Stimulated activated CD8-positive, alpha-beta memory T cell treated with anti-CD3 and anti-CD28 coated beads, Interleukin-7, amount 100 ng/mL, for 48 hours (primary cell): ENCODE measurements around the gene SNRNP48.

ENCODE experiments used
- DNase-seq, 2 donors: peaks; one replicate each; pipeline ENCODE4 v3.0.0-alpha.2; 2020; ENCODE audit warnings: low read depth in 1 of 2; ENCODE audit errors: extremely low read depth in 1 of 2

The SNRNP48 gene

DNA sequence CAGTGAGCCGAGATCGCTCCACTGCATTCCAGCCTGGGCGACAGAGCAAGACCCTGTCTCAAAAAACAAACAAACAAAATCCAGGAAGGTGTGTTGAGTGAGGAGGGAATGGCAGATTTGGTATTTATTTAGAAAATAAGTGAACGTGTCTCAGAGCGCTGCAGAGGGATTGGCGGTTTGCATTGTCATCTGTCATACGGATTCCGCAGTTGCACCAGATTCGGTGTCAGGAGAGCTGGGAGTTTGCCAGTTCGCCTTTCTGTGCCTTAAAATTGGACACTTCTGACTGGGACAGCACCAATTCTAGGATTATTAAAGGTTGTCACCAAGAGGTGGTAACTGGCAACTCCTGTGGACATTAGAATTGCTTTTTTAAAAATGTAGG lies 912 bp downstream of the SNRNP48 start:
- no peak for DNase-seq

DNA sequence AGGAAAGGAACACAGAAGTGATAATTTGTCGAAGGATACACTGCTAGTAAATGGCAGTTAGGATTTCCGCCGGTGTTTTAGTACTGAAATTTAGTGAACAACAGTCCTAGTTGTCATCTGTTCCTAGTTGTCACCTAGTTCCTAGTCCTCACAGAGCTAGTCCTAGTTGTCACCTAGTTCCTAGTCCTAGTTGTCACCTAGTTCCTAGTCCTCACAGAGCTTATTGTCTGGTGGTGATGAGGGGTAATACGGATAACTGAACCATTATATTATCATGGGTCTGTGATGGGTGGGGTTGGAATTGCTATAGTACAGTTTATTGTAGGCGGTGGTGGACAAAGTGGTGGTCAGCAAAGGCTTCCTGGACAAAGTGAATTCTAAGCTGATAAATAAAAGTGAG lies 1.8 kb downstream of the SNRNP48 start:
- no peak for DNase-seq

DNA sequence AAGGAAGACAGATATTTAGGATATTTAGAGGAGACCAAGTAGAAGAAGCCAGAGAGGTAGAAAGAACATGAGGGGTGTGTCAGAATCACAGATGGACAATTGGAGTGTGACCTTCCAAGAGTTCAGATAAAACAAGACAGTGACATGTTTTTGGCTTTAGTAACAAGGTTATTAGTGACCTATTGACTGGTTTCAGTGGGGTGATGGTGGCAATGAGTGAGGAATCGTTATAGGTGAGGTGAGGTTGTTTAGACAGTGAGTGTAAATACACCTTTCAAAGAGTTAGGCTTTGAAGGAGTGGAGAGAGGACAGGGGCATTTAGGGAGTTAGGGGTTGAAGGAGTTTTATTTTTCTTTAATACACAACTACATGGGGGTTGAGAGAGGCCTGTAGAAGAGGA lies 3.2 kb downstream of the SNRNP48 start:
- DNase-seq, result no peak

DNA sequence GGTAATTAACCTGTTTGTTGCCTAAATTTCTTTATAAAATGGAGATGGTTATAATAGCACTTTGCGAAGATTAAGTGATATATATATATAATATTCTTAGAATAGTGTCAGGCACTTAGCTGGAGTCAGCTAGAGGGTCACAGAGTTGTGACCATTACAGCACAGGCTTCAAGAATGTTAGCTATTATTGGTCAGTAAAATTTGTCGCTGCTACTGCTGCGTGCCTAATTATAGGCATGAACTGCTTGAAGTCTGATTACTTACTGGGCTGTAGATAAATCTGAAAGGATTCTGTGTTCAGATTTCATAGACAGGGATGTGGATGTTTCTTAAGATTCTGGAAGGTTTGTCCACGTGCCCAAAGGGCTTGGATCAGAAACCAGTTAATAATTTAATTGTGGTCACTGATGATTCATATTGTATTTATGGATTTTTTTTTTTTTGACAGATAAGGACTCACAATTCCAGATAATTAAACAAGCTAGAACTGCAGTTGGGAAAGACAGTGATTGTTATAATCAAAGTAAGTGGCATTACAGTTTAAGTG lies 4.7 kb downstream of the SNRNP48 start:
- DNase-seq, result no peak

DNA sequence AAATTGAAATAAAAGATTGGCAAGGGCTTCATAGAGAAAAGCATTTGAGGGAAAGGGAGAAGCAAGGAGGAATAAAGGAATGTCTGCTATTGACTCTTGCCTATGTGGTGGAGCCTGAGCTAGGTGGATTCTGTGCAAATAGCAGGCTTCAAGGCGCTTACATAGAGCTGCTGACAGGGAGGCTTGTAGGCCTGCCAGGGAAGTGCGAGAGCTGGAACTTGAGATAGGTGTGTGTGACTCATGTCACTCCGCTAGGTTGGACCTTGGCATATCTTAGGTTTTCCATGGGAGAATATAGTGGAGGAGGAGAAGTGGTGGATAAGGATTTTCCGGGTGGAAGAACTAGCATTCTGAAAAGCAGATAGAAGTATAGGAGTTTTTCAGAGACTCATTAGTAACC lies 14.0 kb downstream of the SNRNP48 start:
- no peak for DNase-seq

DNA sequence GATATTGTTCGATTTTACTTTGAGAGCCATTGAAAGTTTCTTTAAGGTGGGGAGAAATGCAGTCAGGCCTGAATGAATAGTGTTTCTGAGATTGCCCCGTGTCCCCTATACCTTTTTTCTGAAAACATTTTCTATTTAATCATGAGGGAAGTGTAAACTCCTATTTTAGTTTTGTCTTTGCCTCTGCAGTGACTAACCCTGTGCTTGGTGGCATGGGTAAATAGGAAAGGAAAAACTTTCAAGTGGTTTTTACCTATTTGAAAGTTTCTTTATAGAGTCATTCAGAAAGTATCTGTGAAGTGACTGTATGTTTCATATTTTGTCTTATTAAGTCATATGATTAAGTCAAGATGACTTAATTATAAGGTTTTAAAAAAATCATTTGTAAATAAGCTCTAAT lies 14.5 kb downstream of the SNRNP48 start:
- no peak for DNase-seq

DNA sequence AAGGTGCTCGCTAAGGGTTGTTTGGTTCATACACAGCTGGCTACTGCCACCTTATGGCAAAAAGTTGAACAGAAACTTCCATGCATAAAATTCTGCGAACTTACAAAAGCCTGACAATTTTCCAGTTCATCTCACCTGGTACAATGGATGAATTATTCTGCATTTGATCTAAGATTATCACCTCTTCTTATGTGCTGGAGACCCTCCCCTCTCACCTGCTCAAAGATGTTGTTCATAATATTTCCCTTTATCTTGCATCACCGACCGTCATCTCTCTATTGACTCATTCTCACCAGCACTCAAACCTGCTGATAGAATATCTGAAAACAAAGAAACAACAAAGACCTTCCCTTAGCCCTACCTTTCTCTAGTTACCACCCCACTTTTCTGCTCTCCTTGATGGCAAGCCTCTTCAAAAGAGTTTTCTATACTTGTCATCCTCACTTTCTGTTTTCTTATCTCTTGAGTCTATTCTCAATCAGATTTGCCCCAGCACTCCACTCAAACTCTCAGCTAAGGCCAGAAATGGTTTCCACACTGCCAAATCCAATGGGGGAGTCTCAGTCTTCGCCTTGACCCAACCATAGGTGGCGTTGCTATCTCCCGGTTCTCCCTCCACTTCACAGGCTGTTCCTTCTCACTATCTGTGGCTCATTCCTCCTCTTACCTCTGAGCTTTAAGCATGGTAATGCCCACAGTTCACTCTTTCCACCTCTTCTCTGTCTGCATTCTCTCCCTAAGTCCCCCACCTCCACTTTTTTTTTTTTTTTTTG lies 25.8 kb downstream of the SNRNP48 start:
- no peak for DNase-seq

DNA sequence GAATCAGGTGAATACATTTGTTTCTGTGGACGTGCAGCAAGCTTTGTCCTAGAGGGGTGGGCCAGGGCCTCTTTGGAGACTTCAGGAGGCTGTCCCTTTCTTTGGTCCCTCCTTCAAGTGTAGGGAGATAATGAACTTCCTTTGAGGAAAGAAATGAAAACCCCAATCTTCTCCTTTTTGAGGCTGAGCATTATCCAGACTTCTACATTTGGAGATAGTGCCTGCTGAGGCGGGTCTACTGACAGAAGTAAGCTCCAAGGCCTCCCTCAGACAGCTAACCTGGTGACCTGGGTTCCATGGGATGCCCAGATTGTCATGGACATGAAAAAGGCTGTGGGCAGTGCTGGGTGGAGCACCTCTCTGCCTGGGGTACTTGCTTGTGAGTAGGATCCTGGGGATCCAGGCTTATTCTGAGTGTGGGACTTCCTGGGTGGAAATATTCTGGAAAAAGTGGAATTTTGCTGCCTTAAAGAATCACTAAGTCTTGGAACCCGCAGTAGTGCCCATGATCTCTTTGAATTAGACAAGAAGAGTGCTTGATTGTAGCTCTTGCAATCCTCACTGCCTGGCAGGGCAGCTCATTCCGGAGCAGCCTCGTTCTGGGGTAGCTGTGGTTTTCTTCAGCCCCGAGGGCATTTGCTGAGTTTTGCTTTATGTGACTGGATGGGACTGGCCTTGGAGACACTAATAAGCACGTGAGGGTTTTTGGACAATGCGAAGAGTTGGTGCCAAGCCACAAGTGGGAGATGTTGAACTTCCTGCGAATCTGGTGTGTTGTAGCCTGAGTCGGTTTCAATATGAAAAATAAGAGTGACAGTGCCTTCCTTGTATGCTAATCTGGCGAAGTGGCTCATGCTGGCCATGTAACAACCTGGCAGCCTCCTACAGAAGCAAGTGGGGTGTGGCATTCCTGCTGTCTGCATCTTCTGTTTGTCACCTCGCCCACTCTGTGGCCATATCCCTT lies 28.1 kb downstream of the SNRNP48 start:
- DNase-seq, result peak in 1 of 2 donors; percentile 12

DNA sequence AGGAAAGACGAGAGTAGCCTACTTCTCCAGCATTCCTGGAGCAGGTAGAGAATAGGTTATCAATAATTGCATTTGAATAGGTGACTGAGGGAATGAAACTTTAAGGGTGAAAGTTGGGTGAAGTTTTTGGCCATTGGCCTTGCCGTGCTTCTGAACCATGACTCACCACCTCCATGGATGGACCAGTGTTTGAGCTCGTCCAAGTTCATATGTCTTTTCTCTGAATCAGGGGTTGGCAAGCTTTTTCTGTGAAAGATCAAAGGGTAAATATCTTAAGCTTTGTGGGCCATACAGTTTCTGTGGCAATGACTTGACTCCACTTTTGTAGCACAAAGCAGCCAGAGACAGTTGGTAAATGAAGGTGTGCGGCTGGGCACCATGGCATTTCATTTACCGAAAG lies 31.8 kb downstream of the SNRNP48 start:
- DNase-seq, result no peak

DNA sequence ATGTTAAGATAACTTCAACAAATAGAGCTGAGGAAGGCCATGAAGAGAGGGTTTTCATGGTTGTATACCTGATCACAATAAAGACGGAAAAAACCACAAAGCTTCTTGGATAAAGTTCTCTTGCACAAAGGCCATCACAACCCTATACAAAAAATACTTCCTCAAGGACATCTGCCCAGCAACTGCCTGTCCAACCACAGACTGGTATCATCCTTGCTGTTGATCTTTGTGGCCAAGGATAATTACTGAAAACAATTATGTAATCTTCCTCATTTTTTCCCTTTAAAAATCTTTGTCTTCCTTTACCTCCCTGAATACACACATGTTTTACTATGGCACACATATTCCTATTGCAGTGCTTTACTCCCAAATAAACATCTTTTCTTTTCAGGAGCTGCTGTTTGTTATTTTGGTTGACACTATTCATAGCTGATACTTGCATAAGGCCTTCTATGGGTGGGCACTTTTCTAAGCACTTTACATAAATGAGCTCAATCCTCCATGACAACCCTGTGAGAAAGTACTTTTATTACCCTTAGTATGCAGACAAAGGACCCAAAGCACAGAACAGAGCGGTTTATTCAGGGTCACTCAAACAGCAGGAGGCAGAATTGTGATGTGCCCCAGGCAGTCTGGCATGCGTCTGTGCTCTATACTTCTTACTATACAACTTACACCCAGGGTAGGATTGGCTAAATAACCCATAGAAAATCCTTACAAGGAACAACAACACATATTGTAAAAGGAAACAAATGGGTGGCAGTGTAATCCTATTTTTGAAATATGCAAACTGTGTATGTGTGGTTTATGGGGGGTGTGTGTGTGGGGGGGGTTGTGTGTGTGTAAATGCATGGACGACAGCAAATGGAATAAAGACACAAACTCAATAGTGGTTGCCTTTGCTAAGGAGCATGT lies 35.1 kb downstream of the SNRNP48 start:
- DNase-seq, result no peak

DNA sequence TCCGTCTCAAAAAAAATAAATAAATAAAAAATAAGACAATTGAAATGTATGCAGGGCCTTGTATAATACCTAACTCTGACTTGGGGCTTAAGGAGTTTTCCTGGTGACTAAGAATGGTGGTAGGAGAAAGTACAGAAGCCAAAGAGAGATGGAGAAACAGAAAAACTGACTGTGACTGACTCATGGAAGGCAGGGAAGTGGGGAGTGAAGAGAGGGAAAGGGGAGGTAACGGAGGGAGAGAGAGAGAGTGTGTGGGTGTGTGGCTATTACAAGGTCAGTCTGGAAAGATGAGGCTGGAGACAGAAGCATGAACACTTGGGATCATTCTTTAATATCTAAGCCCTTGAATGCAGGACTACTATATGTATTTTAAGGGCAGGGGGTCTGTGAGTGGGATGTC lies 38.5 kb downstream of the SNRNP48 start:
- no peak for DNase-seq

DNA sequence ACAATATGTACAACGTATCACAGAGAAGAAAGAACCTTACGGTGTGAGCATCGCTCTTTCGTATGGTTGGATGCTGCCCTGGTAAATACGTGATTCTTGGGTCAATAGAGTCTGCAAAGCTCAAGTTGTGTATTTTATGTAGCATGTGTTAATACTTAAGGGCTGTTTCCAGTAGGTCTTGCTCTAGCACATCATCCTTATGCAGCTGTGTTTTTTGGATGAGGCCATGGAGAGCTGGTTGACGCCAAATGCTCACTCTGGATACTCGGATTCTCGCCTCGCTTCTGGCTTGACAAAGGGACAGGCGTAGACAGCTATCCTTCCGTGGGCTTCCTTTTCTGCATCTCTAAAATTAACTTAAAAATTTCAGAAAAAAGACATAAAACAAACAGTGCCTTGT lies 38.9 kb downstream of the SNRNP48 start:
- no peak for DNase-seq

DNA sequence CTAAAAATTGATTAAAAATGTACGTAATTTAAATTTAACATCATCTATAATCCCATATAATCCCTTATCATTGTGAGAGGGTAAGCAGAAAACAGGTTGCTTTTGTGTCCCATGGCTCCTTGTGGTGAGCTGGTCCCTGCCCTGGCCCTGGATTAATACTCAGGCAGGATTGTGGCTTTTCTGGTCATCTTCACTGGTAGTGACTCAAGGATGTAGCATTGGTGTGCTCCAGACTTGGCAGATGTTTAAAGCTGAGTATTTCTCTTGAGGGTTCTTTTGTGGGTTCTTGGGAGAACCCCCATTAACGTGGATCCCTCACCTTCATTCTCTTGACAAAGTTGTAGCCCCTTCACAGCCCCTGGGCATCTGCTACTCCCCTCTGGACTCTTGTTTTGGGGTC lies 39.3 kb downstream of the SNRNP48 start:
- no peak for DNase-seq

DNA sequence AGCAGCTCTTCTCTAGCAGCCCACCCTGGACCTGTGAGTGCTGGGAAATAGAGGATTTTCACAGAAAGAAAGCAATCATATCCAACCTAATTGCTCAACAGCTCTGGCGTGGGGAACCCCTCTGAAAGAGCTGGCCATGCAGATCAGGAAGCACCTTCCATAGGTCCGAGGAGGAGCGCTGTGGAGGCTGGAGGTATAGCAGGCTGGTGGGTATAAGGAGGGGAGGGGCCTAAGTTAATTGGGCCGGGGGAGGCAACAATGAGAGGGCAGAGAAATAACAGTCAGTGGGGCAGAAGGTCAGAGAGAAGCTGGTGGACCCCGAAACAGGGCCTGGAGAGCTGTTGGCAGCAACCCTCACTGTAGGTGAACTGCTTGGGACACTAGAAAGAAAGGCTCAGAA lies 40.8 kb downstream of the SNRNP48 start:
- no peak for DNase-seq

DNA sequence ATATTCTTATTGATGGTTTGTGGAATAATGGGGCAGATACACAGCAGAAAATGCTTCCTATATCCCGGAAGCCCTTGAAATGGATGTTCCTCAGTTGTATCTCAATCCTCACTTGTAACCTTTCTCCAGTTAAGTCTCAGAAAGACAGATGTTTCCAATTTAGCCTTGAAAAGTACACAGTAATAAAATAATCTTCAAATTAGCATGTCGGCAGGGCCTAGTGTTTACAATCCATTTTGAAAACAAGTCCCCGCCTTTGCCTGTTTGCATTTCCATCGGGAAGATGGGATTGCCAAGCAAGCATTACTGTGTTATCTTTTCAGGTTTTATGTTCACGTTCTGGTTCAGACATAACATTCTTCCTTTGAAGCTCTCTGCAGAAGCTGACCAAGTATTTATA lies 41.5 kb downstream of the SNRNP48 start:
- no peak for DNase-seq

DNA sequence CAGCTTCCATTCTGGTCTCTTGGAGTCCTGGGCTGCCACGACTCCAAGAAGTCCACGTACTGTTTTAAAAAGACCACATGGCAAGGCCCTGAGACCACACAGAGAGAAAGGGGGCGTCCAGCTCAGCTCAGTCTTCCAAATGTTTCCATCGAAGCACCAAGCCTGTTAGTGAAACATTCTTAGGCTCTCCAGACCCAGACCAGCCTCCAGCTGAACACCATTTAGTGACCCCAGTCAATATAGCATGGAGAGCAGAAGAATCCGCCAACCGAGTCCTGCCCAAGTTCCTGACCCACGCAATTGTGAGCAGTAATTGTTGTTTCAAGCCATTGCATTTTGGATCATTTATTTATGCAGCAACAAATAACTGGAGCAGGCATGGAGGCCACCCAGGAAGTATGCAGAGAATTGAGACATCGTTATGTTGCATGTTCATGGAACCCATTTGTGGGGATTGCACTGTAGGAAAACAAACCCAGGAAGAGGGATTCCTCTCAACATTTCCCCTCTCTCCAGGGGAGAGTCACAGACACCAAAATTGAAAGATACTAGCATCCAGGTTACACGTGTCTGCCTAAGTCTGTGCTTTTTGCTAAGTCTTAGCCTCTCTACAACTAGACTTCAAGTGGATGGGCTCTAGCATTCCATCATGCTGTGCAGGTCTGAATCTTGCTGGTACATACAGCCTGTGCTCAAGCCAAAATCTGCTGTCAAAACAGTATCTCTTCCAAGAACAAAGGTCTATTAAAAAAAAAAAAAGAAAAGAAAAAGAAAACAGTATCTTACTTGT lies 42.7 kb downstream of the SNRNP48 start:
- no peak for DNase-seq

DNA sequence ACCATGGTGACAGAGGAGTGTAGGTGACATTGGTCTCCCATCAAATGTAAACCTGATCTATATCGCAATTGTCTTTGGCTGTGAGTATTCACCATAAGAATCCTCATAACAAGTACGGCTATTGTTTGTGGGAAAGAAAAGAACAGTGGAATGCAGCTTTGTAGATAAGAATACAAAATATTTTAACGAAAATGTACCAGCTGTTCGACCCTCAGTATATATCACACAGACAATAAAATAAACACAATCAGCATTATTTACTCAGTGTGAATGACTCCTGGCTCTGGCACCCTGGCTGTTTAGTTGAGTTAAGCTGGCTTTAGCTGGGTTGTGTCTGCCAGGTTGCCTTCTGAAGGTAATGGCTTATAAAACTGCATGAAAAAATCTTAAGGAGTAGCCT lies 43.4 kb downstream of the SNRNP48 start:
- DNase-seq, result no peak

DNA sequence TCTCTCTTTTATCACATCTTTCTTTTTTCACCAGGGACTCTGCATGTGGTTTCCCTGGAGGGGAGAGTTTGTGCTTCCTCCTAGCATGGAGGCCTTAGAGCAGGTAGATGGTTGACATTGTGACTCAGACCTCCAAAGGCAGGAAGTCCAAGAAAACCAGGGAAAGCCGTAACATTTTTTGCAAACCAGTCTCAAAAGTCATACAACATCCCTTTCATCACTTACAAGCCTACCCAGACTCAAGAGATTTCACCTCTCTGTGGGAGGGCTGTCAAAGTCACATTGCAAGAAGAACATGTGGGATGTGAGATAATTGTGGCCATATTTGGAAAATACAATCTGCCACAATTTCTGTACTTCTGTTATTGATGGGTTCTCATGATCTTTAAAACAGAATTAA lies 46.2 kb downstream of the SNRNP48 start:
- DNase-seq, result no peak

DNA sequence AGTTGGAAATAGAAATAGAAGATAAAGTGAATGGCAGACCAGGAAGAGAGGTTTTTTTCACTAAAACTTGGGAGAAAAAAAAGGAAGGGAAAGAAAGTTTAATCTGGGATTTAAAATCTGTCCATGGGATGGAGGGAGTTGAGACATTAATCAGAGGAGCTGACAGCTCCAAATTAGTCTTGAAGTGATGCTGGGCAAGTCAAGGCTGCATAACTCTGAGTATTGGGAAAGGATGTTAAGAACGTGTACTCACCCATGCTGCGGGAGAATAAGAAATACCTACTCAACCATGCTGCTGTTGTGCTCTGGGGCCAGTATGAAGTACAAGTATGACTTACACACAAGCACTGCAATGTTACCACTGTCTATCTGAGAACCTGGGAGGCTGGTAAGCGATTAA lies 47.5 kb downstream of the SNRNP48 start:
- DNase-seq, result no peak

DNA sequence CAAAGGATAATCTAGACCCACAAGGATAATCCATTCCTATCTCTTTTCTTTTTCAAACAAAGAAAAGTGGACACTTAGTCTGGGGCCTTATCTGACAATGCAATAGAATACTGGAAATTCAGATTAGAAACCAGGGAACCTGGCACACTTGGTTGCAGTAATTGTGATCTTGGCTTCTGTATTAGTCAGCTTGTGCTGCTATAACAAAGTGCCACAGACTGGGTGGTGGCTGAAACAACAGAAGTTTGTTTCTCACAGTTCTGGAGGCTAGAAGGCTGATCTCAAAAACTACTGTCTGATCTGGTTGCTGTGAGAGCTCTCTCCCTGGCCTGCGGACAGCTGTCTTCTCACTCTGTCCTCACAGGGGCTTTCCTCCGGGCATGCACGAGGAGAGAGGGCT lies 49.4 kb downstream of the SNRNP48 start:
- DNase-seq, result no peak
